Astrocyte (in vitro differentiated cells and primary cell): ENCODE measurements around the gene TPM1.

ENCODE experiments used
- EZH2 ChIP-seq: IDR thresholded peaks from 2 replicates; pipeline ENCODE4 v1.6.1; 2012; ENCODE audit warnings: mild to moderate bottlenecking, low read length, inconsistent platforms; ENCODE audit not compliant: insufficient read depth
- TF ChIP-seq, protein P1 (sequence below): IDR thresholded peaks from 2 replicates; pipeline ENCODE4 v1.5.1; 2011; ENCODE audit warnings: low read depth, mild to moderate bottlenecking, inconsistent platforms, low read length, moderate library complexity; ENCODE audit not compliant: insufficient read depth

DNA sequence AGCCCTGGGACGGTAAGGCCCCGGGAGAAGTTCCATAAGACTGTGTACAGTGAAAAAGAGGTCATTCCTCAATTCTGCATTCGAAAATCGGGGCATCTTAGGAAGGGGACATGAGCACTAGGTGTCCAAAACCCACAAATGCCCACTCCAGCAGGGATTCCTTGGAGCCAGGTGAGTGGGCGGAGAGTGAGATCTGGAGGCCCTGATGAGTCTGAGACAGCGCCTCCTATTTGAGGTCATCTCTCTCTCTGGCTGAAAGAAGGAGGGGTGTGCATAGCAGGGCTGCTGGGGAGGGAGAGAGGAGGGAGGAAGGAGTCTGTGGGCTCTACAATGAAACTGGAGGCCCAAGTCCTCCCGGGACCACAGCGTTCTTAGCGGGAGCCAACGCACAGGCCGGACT is 41.0 kb downstream of the TPM1 start:
- TF ChIP-seq, protein P1, sequence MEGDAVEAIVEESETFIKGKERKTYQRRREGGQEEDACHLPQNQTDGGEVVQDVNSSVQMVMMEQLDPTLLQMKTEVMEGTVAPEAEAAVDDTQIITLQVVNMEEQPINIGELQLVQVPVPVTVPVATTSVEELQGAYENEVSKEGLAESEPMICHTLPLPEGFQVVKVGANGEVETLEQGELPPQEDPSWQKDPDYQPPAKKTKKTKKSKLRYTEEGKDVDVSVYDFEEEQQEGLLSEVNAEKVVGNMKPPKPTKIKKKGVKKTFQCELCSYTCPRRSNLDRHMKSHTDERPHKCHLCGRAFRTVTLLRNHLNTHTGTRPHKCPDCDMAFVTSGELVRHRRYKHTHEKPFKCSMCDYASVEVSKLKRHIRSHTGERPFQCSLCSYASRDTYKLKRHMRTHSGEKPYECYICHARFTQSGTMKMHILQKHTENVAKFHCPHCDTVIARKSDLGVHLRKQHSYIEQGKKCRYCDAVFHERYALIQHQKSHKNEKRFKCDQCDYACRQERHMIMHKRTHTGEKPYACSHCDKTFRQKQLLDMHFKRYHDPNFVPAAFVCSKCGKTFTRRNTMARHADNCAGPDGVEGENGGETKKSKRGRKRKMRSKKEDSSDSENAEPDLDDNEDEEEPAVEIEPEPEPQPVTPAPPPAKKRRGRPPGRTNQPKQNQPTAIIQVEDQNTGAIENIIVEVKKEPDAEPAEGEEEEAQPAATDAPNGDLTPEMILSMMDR: no peak
- no peak for TF ChIP-seq EZH2
